ENCODE measurements around the gene AFF3.

GRCh38 chr2:99982744-99983143 lies 159.6 kb downstream of the AFF3 start:
- TF ChIP-seq CTCF (conservative IDR thresholded peaks at IDR 0.05 in 1 of 2, IDR thresholded peaks at IDR 0.05 in 1 of 2; ENCODE audit: extremely low read depth in 1 of 2, insufficient read depth in 1 of 2, low read depth in 1 of 2, low read length in 2 of 2) (no peak), EZH2 (IDR thresholded peaks at IDR 0.05; ENCODE audit: borderline replicate concordance, low read length) (no peak)

Data from mammary epithelial cell (primary cell).